Glutamatergic neuron (in vitro differentiated cells): ENCODE measurements around the gene LCN6. TPM values are rescaled to one million over a fixed set of nuclear protein-coding genes. Genes with fewer than 3 reads are reported as not detected.

Experiments used
- DNase-seq: peaks from one replicate; pipeline ENCODE4 v3.0.0; 2022
- H3K27ac Mint-ChIP-seq: one replicate; pipeline ENCODE4 v1.8.0; 2020; ENCODE audit warnings: mild to moderate bottlenecking, mixed read lengths, inconsistent platforms; ENCODE audit not compliant: unreplicated experiment
- H3K27me3 Mint-ChIP-seq: one replicate; pipeline ENCODE4 v1.8.0; 2020; ENCODE audit warnings: mild to moderate bottlenecking, moderate library complexity, mixed read lengths, inconsistent platforms; ENCODE audit not compliant: unreplicated experiment
- H3K36me3 Mint-ChIP-seq: one replicate; pipeline ENCODE4 v1.8.0; 2020; ENCODE audit warnings: mild to moderate bottlenecking, mixed read lengths, inconsistent platforms; ENCODE audit not compliant: unreplicated experiment
- H3K4me1 Mint-ChIP-seq: one replicate; pipeline ENCODE4 v1.8.0; 2020; ENCODE audit warnings: mild to moderate bottlenecking, low read depth, mixed read lengths, inconsistent platforms; ENCODE audit not compliant: unreplicated experiment
- H3K4me3 Mint-ChIP-seq: one replicate; pipeline ENCODE4 v1.8.0; 2020; ENCODE audit warnings: mild to moderate bottlenecking, mixed read lengths, inconsistent platforms; ENCODE audit not compliant: unreplicated experiment
- H3K9me3 Mint-ChIP-seq: one replicate; pipeline ENCODE4 v1.8.0; 2020; ENCODE audit warnings: mild to moderate bottlenecking, moderate library complexity, mixed read lengths, inconsistent platforms; ENCODE audit not compliant: unreplicated experiment
- microRNA-seq: library from miRNA; unstranded; fragments of <30 nt; microRNA quantifications from one replicate; pipeline ENCODE4, GENCODE V29; 2020; ENCODE audit not compliant: unreplicated experiment
- total RNA-seq: library from RNA; stranded (reverse); fragmentation: NEBNext Ultra II Directional; extraction: Animal tissue kit (Norgen Biotek cat#: 25700); gene quantifications from one replicate; pipeline ENCODE4 v1.2.1, GENCODE V29; 2021; ENCODE audit not compliant: unreplicated experiment
- TF ChIP-seq, protein P1 (sequence below): fragments of 200-600 bp; sonication (generic); IDR thresholded peaks from one replicate; pipeline ENCODE4 v1.5.0; 2021; ENCODE audit not compliant: partially characterized antibody, unreplicated experiment

LCN6 gene
- total RNA-seq, 1 donor from 2014 or later = not detected

DNA sequence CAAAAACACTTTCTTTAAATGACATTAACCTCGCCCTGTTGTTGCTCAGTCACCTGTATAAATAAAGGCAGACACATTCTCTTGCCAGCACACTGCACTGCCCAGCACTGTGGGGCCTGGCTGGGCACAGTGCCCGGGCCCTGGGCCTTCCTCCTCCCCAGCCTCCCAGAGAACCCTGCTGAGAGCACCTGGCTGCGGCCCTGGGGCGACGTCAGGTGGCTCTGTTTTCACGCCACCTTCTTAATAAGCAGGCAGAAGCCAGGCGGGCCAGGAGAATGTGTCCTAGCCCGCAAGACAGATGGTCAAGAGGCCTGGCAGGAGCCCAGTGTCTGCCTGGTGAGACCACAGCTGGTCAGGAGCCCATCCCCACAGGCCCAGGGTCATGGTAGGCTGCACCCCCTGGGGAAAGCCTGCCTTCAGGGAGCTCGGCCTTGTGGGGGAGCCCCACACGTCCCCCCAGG is 52.9 kb downstream of the LCN6 start:
- DNase-seq = no peak
- H3K27me3 Mint-ChIP-seq = peaks cover 5% of the 10 kb centered on the region
- H3K36me3 Mint-ChIP-seq = no peaks in the 10 kb centered on the region
- peak overlapping the region; percentile 59 for H3K27ac Mint-ChIP-seq
- H3K4me3 Mint-ChIP-seq = no peak overlapping the region
- H3K4me1 Mint-ChIP-seq = peaks cover 13% of the 10 kb centered on the region
- peaks cover 4% of the 10 kb centered on the region for H3K9me3 Mint-ChIP-seq
- TF ChIP-seq, protein P1, sequence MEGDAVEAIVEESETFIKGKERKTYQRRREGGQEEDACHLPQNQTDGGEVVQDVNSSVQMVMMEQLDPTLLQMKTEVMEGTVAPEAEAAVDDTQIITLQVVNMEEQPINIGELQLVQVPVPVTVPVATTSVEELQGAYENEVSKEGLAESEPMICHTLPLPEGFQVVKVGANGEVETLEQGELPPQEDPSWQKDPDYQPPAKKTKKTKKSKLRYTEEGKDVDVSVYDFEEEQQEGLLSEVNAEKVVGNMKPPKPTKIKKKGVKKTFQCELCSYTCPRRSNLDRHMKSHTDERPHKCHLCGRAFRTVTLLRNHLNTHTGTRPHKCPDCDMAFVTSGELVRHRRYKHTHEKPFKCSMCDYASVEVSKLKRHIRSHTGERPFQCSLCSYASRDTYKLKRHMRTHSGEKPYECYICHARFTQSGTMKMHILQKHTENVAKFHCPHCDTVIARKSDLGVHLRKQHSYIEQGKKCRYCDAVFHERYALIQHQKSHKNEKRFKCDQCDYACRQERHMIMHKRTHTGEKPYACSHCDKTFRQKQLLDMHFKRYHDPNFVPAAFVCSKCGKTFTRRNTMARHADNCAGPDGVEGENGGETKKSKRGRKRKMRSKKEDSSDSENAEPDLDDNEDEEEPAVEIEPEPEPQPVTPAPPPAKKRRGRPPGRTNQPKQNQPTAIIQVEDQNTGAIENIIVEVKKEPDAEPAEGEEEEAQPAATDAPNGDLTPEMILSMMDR = no peak

DNA sequence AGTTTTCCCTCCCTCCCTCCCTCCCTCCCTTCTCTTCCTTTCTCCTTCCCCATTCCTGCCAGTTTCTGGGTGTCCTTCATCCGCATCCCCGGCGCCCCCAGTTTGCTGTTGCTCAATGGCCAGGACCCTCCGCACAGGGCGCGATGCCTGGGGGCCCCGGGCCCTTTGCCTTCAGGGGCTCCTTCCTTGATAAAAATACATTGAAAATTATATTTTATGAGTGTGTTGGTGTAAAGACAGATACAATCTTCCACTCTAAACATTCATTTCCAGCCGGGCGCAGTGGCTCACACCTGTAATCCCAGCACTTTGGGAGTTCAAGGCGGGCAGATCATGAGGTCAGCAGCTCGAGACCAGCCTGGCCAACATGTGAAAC is 53.5 kb downstream of the LCN6 start:
- peaks cover 15% of the 10 kb centered on the region for H3K4me1 Mint-ChIP-seq
- no peak for DNase-seq
- no peak overlapping the region for H3K4me3 Mint-ChIP-seq
- peaks cover 4% of the 10 kb centered on the region for H3K9me3 Mint-ChIP-seq
- H3K36me3 Mint-ChIP-seq = no peaks in the 10 kb centered on the region
- TF ChIP-seq, protein P1 = no peak
- no peak overlapping the region for H3K27ac Mint-ChIP-seq
- peaks cover 5% of the 10 kb centered on the region for H3K27me3 Mint-ChIP-seq

DNA sequence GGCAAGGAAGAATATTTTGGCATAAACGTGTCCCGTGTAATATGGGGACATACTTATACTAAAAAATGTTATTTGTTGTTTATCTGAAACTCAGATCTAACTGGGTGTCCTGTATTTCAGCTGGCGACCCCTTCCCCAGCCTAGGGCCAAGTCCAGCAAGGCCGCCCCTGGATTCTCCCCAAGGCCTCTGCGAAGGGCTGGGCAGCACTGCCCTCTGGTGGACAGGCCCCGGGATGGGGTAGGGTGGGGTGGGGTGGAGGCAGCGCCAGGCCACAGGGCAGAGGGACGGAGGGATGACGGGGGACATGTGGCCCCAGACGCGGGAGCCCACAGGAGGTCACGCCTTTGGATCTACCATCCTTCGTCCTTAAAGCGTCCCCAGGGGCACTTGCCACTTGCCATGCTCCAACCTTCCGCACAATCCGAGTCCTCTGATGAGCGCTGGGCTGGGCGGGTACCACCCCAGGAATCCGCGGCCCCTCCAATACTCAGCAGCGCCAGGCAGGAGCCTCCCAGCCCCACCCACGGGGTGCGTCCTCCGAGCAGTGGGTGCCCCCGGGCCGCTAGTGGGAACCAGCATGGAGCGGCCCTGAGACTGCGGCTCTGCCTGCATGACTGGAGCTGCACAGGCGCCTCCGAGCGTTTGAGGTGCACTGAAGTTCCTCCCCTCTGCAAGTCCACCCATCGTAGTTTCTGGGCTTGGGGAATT is 54.0 kb downstream of the LCN6 start:
- peak; percentile 86 for DNase-seq
- TF ChIP-seq, protein P1 = peak; percentile 67
- H3K9me3 Mint-ChIP-seq = peaks cover 4% of the 10 kb centered on the region
- H3K36me3 Mint-ChIP-seq = no peaks in the 10 kb centered on the region
- peaks cover 15% of the 10 kb centered on the region for H3K4me1 Mint-ChIP-seq
- no peak overlapping the region for H3K27ac Mint-ChIP-seq
- H3K27me3 Mint-ChIP-seq = peaks cover 5% of the 10 kb centered on the region
- no peak overlapping the region for H3K4me3 Mint-ChIP-seq

Small RNAs within 50 kb of the gene (microRNA-seq; reads per million reads assigned to microRNA genes)
- not detected for gene MIR6722

Other genes with a start within 250 kb of the LCN6 start
- gene NOTCH1, start 202.5 kb downstream of the LCN6 start, total RNA-seq = 64.2 TPM
- gene EGFL7, start 85.6 kb downstream of the LCN6 start, total RNA-seq = 8.1 TPM
- gene AGPAT2, start 61.1 kb downstream of the LCN6 start, total RNA-seq = 72.8 TPM
- 71.3 TPM for gene DIPK1B, start 36.0 kb downstream of the LCN6 start, total RNA-seq
- not detected for gene LCN10, start 5.6 kb downstream of the LCN6 start, total RNA-seq
- not detected for gene LCN8, start 9.7 kb upstream of the LCN6 start, total RNA-seq
- 1.9 TPM for gene LCN15, start 16.0 kb upstream of the LCN6 start, total RNA-seq
- 46.1 TPM for gene TMEM141, start 42.8 kb upstream of the LCN6 start, total RNA-seq
- gene CCDC183, start 47.8 kb upstream of the LCN6 start, total RNA-seq = 20.0 TPM
- gene RABL6, start 59.4 kb upstream of the LCN6 start, total RNA-seq = 149 TPM
- 15.3 TPM for gene AJM1, start 94.0 kb upstream of the LCN6 start, total RNA-seq
- 101 TPM for gene PHPT1, start 100.9 kb upstream of the LCN6 start, total RNA-seq
- gene MAMDC4, start 103.8 kb upstream of the LCN6 start, total RNA-seq = 17.6 TPM
- 343 TPM for gene EDF1, start 117.8 kb upstream of the LCN6 start, total RNA-seq
- gene TRAF2, start 138.0 kb upstream of the LCN6 start, total RNA-seq = 27.3 TPM
- 77.9 TPM for gene FBXW5, start 196.2 kb upstream of the LCN6 start, total RNA-seq
- 14.5 TPM for gene C8G, start 196.7 kb upstream of the LCN6 start, total RNA-seq
- gene LCN12, start 203.7 kb upstream of the LCN6 start, total RNA-seq = 2.9 TPM
- not detected for gene PTGDS, start 229.0 kb upstream of the LCN6 start, total RNA-seq
- gene LCNL1, start 234.5 kb upstream of the LCN6 start, total RNA-seq = not detected
- 50.7 TPM for gene PAXX, start 243.9 kb upstream of the LCN6 start, total RNA-seq
- gene CLIC3, start 248.0 kb upstream of the LCN6 start, total RNA-seq = not detected